Skeletal muscle satellite cell (primary cell): ENCODE measurements around the gene KRTAP5-4.
"Not testable (repeated sequence)": the region's sequence is repeated elsewhere in the genome, so short reads cannot be mapped to it uniquely, and the experiment has no call there.

ENCODE experiments used
- H3K27me3 ChIP-seq: 2 replicates; pipeline ENCODE4 v1.7.0; 2013; ENCODE audit warnings: low read length; ENCODE audit not compliant: control insufficient read depth, insufficient read depth
- H3K36me3 ChIP-seq: 2 replicates; pipeline ENCODE4 v1.7.0; 2013; ENCODE audit warnings: mild to moderate bottlenecking, control low read depth, low read length; ENCODE audit not compliant: insufficient read depth
- H3K4me1 ChIP-seq: 2 replicates; pipeline ENCODE4 v1.7.0; 2013; ENCODE audit warnings: low read length; ENCODE audit not compliant: control insufficient read depth, insufficient read depth
- H3K4me2 ChIP-seq: 2 replicates; pipeline ENCODE4 v1.7.0; 2013; ENCODE audit warnings: mild to moderate bottlenecking, low read length
- H3K4me3 ChIP-seq: 2 replicates; pipeline ENCODE4 v1.7.0; 2013; ENCODE audit warnings: low read length
- H3K9ac ChIP-seq: 2 replicates; pipeline ENCODE4 v1.7.0; 2013; ENCODE audit warnings: mild to moderate bottlenecking, low read depth, low read length, moderate library complexity
- H3K9me3 ChIP-seq: replicated peaks from 2 replicates; pipeline ENCODE4 v1.7.0; 2013; ENCODE audit warnings: mild to moderate bottlenecking, control low read depth, low read length

KRTAP5-4 gene

DNA sequence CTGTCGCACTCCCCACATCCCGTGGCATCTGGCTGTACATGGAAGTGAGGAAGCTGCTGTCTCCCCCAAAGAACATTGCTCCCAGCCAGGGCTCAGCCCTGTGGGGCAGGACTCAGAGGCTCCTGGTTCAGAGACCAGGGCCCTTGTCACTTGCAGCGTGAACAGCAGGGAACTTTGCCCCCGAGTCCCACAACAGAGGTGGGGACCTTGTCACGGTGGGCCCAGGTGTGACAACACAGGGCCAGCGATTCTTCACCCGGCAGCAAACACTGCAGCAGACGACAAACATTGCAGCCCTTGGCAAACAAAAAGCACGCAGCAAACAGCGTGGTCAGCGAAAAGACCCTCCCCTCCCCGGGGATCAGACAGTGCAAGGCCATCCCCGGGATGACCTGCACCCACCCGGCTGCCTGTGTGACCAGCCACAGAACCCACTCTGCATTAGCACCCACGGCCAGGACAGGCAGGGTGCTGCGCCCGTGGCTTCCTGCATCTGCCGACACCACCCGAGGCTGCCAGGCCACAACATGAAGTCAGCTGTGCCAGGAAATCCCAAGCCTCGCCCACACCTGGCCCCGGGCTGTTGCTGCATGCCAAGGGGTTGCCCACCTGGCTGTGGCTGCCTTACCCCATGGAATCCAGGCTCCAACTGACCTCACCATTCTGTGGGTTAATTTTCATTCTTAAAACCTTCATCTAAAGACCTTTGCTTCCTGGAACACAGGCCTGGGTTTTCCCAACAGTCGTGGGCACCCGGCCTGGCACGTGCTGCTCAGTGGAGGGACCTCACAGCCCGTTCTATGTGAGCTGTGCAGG is 39.7 kb upstream of the KRTAP5-4 start:
- H3K9ac ChIP-seq, H3K36me3 ChIP-seq, H3K9me3 ChIP-seq, H3K4me2 ChIP-seq, H3K4me1 ChIP-seq, H3K4me3 ChIP-seq: not testable (repeated sequence)
- peaks cover 19% of the 10 kb centered on the region for H3K27me3 ChIP-seq

GRCh38 chr11:1660111-1660867 is 38.4 kb upstream of the KRTAP5-4 start:
- Histone ChIP-seq H3K4me2 (no peak overlapping the region), H3K27me3 (peaks cover 32% of the 10 kb centered on the region), H3K4me3 (no peak overlapping the region), H3K9ac (no peak overlapping the region), H3K4me1 (no peaks in the 10 kb centered on the region), H3K9me3 (no peaks in the 10 kb centered on the region), H3K36me3 (no peaks in the 10 kb centered on the region)

DNA sequence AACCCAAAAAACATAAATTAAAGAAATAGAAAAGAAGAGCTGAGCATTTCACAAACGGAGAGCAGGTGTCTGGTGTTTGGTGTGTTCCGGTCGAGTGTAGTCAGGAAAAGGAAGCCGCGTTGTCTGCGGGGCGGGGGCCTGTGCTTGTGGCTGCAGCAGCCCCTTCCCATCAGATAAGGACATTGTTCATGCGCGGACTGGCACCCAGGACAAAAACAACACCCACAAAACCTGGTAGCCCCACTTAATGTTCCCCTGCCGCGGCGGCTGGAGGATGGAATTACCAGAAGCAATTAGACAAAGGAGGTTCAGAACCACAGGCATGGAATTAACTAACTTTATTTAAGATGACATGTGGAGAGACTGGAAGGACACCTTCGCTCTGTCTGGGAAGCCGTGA is 37.6 kb upstream of the KRTAP5-4 start:
- Histone ChIP-seq H3K9me3 (no peaks in the 10 kb centered on the region), H3K36me3 (no peaks in the 10 kb centered on the region), H3K4me1 (no peaks in the 10 kb centered on the region), H3K4me3 (no peak overlapping the region), H3K27me3 (peaks cover 33% of the 10 kb centered on the region), H3K4me2 (no peak overlapping the region), H3K9ac (no peak overlapping the region)

DNA sequence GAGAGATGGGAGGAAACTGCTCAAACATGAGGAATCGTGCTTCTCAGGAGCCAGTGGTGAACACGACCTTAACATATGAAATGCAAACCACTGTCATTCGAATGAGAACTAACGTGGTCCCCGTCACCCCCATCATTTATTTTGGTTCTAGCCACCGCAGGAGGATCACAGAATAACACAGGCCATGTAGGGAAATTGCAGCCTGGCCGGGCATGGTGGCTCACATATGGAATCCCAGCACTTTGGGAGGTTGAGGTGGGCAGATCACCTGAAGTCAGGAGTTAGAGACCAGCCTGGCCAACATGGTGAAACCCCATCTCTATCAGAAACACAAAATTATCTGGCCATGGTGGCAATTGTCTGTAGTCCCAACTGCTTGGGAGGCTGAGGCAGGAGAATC is 34.7 kb upstream of the KRTAP5-4 start:
- no peaks in the 10 kb centered on the region for H3K9me3 ChIP-seq
- H3K27me3 ChIP-seq, result peaks cover 41% of the 10 kb centered on the region
- no peak overlapping the region for H3K9ac ChIP-seq
- no peak overlapping the region for H3K4me2 ChIP-seq
- H3K4me1 ChIP-seq, result no peaks in the 10 kb centered on the region
- H3K4me3 ChIP-seq, result no peak overlapping the region
- H3K36me3 ChIP-seq, result no peaks in the 10 kb centered on the region

DNA sequence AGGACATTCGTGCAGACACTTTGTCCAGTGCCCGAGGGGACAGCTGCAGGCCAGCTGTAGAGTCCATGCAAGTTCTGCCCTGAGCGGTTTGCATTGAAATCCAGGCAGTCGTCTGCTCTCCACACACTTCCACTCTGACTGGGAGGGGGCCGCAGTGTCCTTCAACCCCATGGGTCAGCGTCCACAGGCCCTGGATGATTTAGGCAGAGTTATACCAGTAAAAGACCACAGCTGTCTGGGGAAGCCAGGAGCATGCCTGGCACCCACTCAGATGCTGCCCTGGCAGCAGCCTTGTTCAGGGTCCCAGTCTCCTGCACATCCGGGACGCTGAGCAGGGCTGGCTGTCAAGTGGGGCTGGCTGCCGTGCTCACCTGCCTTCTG is 34.1 kb upstream of the KRTAP5-4 start:
- Histone ChIP-seq H3K4me1 (no peaks in the 10 kb centered on the region), H3K4me2 (no peak overlapping the region), H3K27me3 (peaks cover 43% of the 10 kb centered on the region), H3K9ac (no peak overlapping the region), H3K36me3 (no peaks in the 10 kb centered on the region), H3K4me3 (no peak overlapping the region), H3K9me3 (no peaks in the 10 kb centered on the region)

GRCh38 chr11:1655168-1656060 is 33.5 kb upstream of the KRTAP5-4 start:
- no peaks in the 10 kb centered on the region for H3K4me1 ChIP-seq
- H3K4me3 ChIP-seq, result no peak overlapping the region
- no peak overlapping the region for H3K9ac ChIP-seq
- no peaks in the 10 kb centered on the region for H3K36me3 ChIP-seq
- H3K9me3 ChIP-seq, result no peaks in the 10 kb centered on the region
- H3K4me2 ChIP-seq, result no peak overlapping the region
- H3K27me3 ChIP-seq, result peaks cover 47% of the 10 kb centered on the region

GRCh38 chr11:1654388-1655167 is 32.6 kb upstream of the KRTAP5-4 start:
- no peaks in the 10 kb centered on the region for H3K9me3 ChIP-seq
- H3K4me1 ChIP-seq, result no peaks in the 10 kb centered on the region
- no peaks in the 10 kb centered on the region for H3K36me3 ChIP-seq
- H3K4me3 ChIP-seq, result no peak overlapping the region
- H3K27me3 ChIP-seq, result peaks cover 39% of the 10 kb centered on the region
- no peak overlapping the region for H3K4me2 ChIP-seq
- no peak overlapping the region for H3K9ac ChIP-seq

DNA sequence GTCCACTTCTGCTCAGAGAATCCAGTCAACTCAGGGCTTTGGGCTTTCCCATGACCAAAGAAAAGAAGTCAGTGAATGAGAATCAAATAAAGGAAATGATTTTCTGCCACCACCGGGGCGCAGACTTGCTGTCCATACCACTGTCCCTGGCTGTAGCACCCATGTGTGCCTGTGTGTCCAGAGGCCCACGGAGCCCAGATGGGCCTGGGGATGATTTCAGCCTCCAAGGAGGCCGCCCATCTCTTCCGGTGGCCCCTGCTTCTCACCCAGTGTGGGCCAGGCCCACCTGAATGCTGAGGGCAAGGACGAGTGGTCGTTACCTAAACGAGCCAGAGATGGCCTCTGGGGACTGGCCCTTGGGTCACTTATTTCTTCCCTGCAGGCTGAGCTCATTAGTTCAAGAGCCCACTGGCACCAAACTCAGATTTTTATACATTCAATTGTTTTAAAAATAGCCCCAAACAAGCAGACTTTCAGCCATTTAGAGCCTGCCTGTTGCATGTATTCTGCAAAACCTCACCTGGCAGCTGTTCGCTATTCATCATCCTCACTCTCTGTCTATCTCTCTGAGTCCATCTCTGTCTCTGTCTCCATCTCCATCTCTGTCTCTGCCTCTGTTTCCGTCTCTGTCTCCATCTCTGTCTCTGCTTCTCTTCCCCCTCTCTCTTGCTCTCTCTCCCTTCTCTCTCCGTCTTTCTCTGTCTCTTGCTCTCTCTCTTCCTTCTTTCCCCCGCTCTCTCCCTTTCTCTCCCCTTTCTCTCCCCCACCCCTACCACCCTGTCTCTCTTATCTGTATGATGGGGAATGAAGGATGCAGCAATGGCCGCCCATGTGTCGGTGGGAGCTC is 31.8 kb upstream of the KRTAP5-4 start:
- Histone ChIP-seq H3K36me3 (no peaks in the 10 kb centered on the region), H3K4me3 (no peak overlapping the region), H3K4me2 (no peak overlapping the region), H3K4me1 (no peaks in the 10 kb centered on the region), H3K9ac (no peak overlapping the region), H3K27me3 (peaks cover 37% of the 10 kb centered on the region), H3K9me3 (no peaks in the 10 kb centered on the region)

- Histone ChIP-seq H3K9ac (no peak overlapping the region), H3K4me3 (no peak overlapping the region), H3K27me3 (peaks cover 37% of the 10 kb centered on the region), H3K4me1 (no peaks in the 10 kb centered on the region), H3K4me2 (no peak overlapping the region), H3K36me3 (no peaks in the 10 kb centered on the region), H3K9me3 (no peaks in the 10 kb centered on the region)
Measured at GRCh38 chr11:1652771-1653540, 31.0 kb upstream of the KRTAP5-4 start.

GRCh38 chr11:1652442-1652770 is 30.5 kb upstream of the KRTAP5-4 start:
- Histone ChIP-seq H3K4me1 (no peaks in the 10 kb centered on the region), H3K4me3 (no peak overlapping the region), H3K36me3 (no peaks in the 10 kb centered on the region), H3K9ac (no peak overlapping the region), H3K9me3 (no peaks in the 10 kb centered on the region), H3K27me3 (peaks cover 37% of the 10 kb centered on the region), H3K4me2 (no peak overlapping the region)
